HepG2 (cell line): ENCODE data around the gene MAPK8IP3.

Source experiments
- FOXA1 ChIP-seq, 2 experiments: fragments of 450-650 bp in 1 of 2; sonication (generic) in 1 of 2; formaldehyde crosslinking in 1 of 2; IDR thresholded peaks; 2 replicates each; pipeline versions ENCODE4 v1.4.0 to v1.6.1; 2016 to 2020; ENCODE audit warnings: missing genetic modification reagents in 1 of 2
- KDM5A ChIP-seq: fragments of 200-600 bp; sonication (generic); IDR thresholded peaks from 2 replicates; pipeline ENCODE4 v1.7.0; 2018; ENCODE audit warnings: antibody characterized with exemption, mild to moderate bottlenecking, low read length, borderline replicate concordance
- NONO ChIP-seq, 2 experiments: fragments of 450-650 bp in 1 of 2; sonication (generic) in 1 of 2; formaldehyde crosslinking in 1 of 2; IDR thresholded peaks in 1 of 2; conservative IDR thresholded peaks in 1 of 2; 2 replicates each; pipeline versions ENCODE4 v1.6.1 to v1.8.0; 2017 to 2022; ENCODE audit warnings: mild to moderate bottlenecking in 1 of 2, missing genetic modification reagents in 1 of 2, moderate library complexity in 1 of 2
- NR2C2 ChIP-seq: sonication (generic); formaldehyde crosslinking; IDR thresholded peaks from 2 replicates; pipeline ENCODE4 v1.4.0; 2020; ENCODE audit warnings: missing genetic modification reagents, mild to moderate bottlenecking, moderate library complexity, borderline replicate concordance
- POLR2AphosphoS5 ChIP-seq: IDR thresholded peaks from 2 replicates; pipeline ENCODE4 v1.6.1; 2012; ENCODE audit warnings: low read depth, low read length
- RAD21 ChIP-seq: fragments of 450-650 bp; formaldehyde crosslinking; IDR thresholded peaks from 2 replicates; pipeline ENCODE4 v1.5.0; 2020; ENCODE audit warnings: mild to moderate bottlenecking
- SAFB2 ChIP-seq: sonication (generic); formaldehyde crosslinking; IDR thresholded peaks from 2 replicates; pipeline ENCODE4 v1.5.1; 2020; ENCODE audit warnings: missing genetic modification reagents, low read depth, mild to moderate bottlenecking, borderline replicate concordance
- SP4 ChIP-seq: sonication (generic); formaldehyde crosslinking; IDR thresholded peaks from 2 replicates; pipeline ENCODE4 v1.8.1; 2023; ENCODE audit warnings: mild to moderate bottlenecking, missing genetic modification reagents
- SRY ChIP-seq: sonication (generic); formaldehyde crosslinking; IDR thresholded peaks from 2 replicates; pipeline ENCODE4 v1.8.0; 2022; ENCODE audit warnings: mild to moderate bottlenecking, missing genetic modification reagents
- ZC3H4 ChIP-seq: sonication (generic); formaldehyde crosslinking; IDR thresholded peaks from 2 replicates; pipeline ENCODE4 v1.4.0; 2020; ENCODE audit warnings: missing genetic modification reagents, borderline replicate concordance
- TF ChIP-seq, protein P1 (sequence below): sonication (generic); formaldehyde crosslinking; IDR thresholded peaks from 2 replicates; pipeline ENCODE4 v1.5.0; 2020; ENCODE audit warnings: mild to moderate bottlenecking, missing genetic modification reagents, moderate library complexity
- TF ChIP-seq, protein P2 (sequence below): sonication (generic); formaldehyde crosslinking; IDR thresholded peaks from 2 replicates; pipeline ENCODE4 v1.4.0; 2020; ENCODE audit warnings: missing genetic modification reagents
- TF ChIP-seq, protein P3 (sequence below), 2 experiments: sonication (generic) in 1 of 2; formaldehyde crosslinking in 1 of 2; IDR thresholded peaks; 2 replicates each; pipeline versions ENCODE4 v1.5.1 to v1.6.1; 2011 to 2020; ENCODE audit warnings: borderline replicate concordance in 1 of 2, low read depth in 1 of 2, low read length in 1 of 2, mild to moderate bottlenecking in 1 of 2, missing genetic modification reagents in 1 of 2, moderate library complexity in 1 of 2

DNA sequence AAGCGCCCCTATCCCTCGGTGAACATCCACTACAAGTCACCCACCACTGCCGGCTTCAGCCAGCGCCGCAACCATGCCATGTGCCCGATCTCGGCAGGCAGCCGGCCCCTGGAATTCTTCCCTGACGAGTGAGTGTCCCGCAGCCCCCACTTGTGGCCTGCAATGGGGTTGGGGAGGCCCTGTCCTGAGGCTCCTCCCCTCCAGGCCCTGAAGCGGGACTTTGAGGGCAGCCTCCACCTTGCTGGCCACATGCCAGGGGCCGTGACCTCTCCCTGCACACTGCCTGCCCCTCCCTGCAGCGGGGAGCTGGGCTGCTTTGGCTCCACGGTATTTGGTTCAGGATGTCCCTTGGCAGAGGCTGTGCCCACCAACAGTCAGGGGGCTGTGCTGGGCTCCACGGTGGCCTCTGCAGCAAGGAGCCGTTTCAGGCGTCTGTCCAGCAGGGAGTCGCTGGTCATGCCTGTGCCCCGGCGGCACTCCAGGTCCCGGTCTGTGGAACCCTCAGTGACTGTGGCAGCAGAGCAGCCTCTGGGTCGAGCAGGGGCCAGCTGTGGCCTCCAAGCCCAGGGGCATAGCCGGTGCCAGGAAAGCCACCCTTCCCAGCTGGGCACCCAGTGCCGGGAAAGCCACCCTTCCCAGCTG lies 57.0 kb downstream of the MAPK8IP3 start:
- TF ChIP-seq POLR2AphosphoS5: no peak
- TF ChIP-seq KDM5A: no peak
- TF ChIP-seq SP4 (CRISPR knock-in tag): no peak
- TF ChIP-seq, protein P1, sequence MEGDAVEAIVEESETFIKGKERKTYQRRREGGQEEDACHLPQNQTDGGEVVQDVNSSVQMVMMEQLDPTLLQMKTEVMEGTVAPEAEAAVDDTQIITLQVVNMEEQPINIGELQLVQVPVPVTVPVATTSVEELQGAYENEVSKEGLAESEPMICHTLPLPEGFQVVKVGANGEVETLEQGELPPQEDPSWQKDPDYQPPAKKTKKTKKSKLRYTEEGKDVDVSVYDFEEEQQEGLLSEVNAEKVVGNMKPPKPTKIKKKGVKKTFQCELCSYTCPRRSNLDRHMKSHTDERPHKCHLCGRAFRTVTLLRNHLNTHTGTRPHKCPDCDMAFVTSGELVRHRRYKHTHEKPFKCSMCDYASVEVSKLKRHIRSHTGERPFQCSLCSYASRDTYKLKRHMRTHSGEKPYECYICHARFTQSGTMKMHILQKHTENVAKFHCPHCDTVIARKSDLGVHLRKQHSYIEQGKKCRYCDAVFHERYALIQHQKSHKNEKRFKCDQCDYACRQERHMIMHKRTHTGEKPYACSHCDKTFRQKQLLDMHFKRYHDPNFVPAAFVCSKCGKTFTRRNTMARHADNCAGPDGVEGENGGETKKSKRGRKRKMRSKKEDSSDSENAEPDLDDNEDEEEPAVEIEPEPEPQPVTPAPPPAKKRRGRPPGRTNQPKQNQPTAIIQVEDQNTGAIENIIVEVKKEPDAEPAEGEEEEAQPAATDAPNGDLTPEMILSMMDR (CRISPR knock-in tag): no peak
- TF ChIP-seq ZC3H4: no peak
- no peak for TF ChIP-seq FOXA1 (IDR thresholded peaks at IDR 0.05)
- TF ChIP-seq FOXA1 (CRISPR knock-in tag; IDR thresholded peaks at IDR 0.05): no peak
- TF ChIP-seq RAD21 (CRISPR knock-in tag): no peak
- TF ChIP-seq NONO (IDR thresholded peaks at IDR 0.05): no peak
- no peak for TF ChIP-seq NONO (CRISPR knock-in tag; conservative IDR thresholded peaks at IDR 0.05)
- TF ChIP-seq NR2C2 (CRISPR knock-in tag): no peak
- TF ChIP-seq, protein P2, sequence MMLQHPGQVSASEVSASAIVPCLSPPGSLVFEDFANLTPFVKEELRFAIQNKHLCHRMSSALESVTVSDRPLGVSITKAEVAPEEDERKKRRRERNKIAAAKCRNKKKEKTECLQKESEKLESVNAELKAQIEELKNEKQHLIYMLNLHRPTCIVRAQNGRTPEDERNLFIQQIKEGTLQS: no peak
- no peak for TF ChIP-seq SRY (CRISPR knock-in tag)
- no peak for TF ChIP-seq SAFB2
- TF ChIP-seq, protein P3, sequence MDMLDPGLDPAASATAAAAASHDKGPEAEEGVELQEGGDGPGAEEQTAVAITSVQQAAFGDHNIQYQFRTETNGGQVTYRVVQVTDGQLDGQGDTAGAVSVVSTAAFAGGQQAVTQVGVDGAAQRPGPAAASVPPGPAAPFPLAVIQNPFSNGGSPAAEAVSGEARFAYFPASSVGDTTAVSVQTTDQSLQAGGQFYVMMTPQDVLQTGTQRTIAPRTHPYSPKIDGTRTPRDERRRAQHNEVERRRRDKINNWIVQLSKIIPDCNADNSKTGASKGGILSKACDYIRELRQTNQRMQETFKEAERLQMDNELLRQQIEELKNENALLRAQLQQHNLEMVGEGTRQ (IDR thresholded peaks at IDR 0.05; ENCODE audit: low read depth, low read length): no peak
- TF ChIP-seq, protein P3 (CRISPR knock-in tag; IDR thresholded peaks at IDR 0.05; ENCODE audit: borderline replicate concordance): no peak
